Dorsolateral prefrontal cortex (tissue), 118 donors: ENCODE results near the gene DDX42. TPM values are rescaled to one million over a fixed set of nuclear protein-coding genes. Genes with fewer than 3 reads are reported as not detected.

Experiments used
- total RNA-seq, 120 experiments: library from RNA; stranded (reverse); gene quantifications; one replicate each; pipeline versions ENCODE4 v1.2.3 to v1.2.4, GENCODE V29; 2022

Gene DDX42
- total RNA-seq, 120 experiments from 2014 or later = 85.7 to 168 (median 121) TPM

Other genes with a start within 250 kb of the DDX42 start
- gene DCAF7, start 223.7 kb upstream of the DDX42 start, total RNA-seq = 10 to 100 TPM; 51.7 to 77.3 (median 64.0) TPM
- 10 to 100 TPM; 11.2 to 27.0 (median 20.5) TPM for gene TACO1, start 173.3 kb upstream of the DDX42 start, total RNA-seq
- gene MAP3K3, start 151.8 kb upstream of the DDX42 start, total RNA-seq = 10 to 100 TPM; 24.2 to 55.3 (median 37.6) TPM
- 10 to 100 TPM; 12.5 to 37.7 (median 23.8) TPM for gene LIMD2, start 74.0 kb upstream of the DDX42 start, total RNA-seq
- gene STRADA, start 32.4 kb upstream of the DDX42 start, total RNA-seq = 100 to 1,000 TPM in 3 of 120 experiments, 10 to 100 TPM in 117; 47.3 to 105 (median 79.1) TPM
- gene CCDC47, start 573 bp upstream of the DDX42 start, total RNA-seq = 100 to 1,000 TPM in 5 of 120 experiments, 10 to 100 TPM in 115; 60.4 to 109 (median 83.6) TPM
- 100 to 1,000 TPM in 115 of 120 experiments, 10 to 100 TPM in 5; 89.5 to 186 (median 136) TPM for gene PSMC5, start 53.3 kb downstream of the DDX42 start, total RNA-seq
- gene FTSJ3, start 53.5 kb downstream of the DDX42 start, total RNA-seq = 10 to 100 TPM; 13.7 to 39.6 (median 25.0) TPM
- 10 to 100 TPM; 20.4 to 70.8 (median 40.0) TPM for gene SMARCD2, start 68.5 kb downstream of the DDX42 start, total RNA-seq
- not detected for gene CSH2, start 99.5 kb downstream of the DDX42 start, total RNA-seq
- not detected for gene GH2, start 107.8 kb downstream of the DDX42 start, total RNA-seq
- gene CSH1, start 122.4 kb downstream of the DDX42 start, total RNA-seq = not detected
- not detected for gene CSHL1, start 137.1 kb downstream of the DDX42 start, total RNA-seq
- under 1 TPM in 1 of 120 experiments, not detected in 119; 0.64 TPM for gene GH1, start 144.7 kb downstream of the DDX42 start, total RNA-seq
- gene CD79B, start 158.2 kb downstream of the DDX42 start, total RNA-seq = 1 to 10 TPM in 21 of 120 experiments, under 1 TPM in 43, not detected in 56; 0.36 to 2.3 (median 0.78) TPM
- 1 to 10 TPM in 2 of 120 experiments, under 1 TPM in 103, not detected in 15; 0.06 to 1.7 (median 0.23) TPM for gene SCN4A, start 198.7 kb downstream of the DDX42 start, total RNA-seq
- gene PRR29, start 224.2 kb downstream of the DDX42 start, total RNA-seq = 1 to 10 TPM in 90 of 120 experiments, under 1 TPM in 29, not detected in 1; 0.25 to 4.0 (median 1.6) TPM
- gene ICAM2, start 246.5 kb downstream of the DDX42 start, total RNA-seq = 10 to 100 TPM in 117 of 120 experiments, 1 to 10 TPM in 3; 7.4 to 50.5 (median 19.5) TPM